H9 (cell line): ENCODE data around the gene CDK14. TPM values are rescaled to one million over a fixed set of nuclear protein-coding genes. Genes with fewer than 3 reads are reported as not detected.
A peak's percentile ranks its signal among the peaks of the same experiment; 100 is the strongest.

Source experiments
- DNase-seq: peaks from one replicate; pipeline ENCODE4 v3.0.0-alpha.2; 2017
- H2AFZ ChIP-seq: one replicate; pipeline ENCODE4 v1.6.1; 2013; ENCODE audit warnings: mild to moderate bottlenecking, low read length, control low read depth, moderate library complexity
- H2AK5ac ChIP-seq: 2 replicates; pipeline ENCODE4 v1.6.1; 2013; ENCODE audit warnings: low read length, control low read depth, mixed read lengths; ENCODE audit not compliant: insufficient read length
- H2BK120ac ChIP-seq: one replicate; pipeline ENCODE4 v1.6.1; 2013; ENCODE audit warnings: low read depth, mild to moderate bottlenecking, low read length, control low read depth, inconsistent platforms; ENCODE audit not compliant: poor library complexity, severe bottlenecking
- H2BK12ac ChIP-seq: 2 replicates; pipeline ENCODE4 v1.6.1; 2013; ENCODE audit warnings: low read length, control low read depth, mixed read lengths, low read depth; ENCODE audit not compliant: insufficient read length
- H2BK15ac ChIP-seq: 2 replicates; pipeline ENCODE4 v1.6.1; 2013; ENCODE audit warnings: low read depth, low read length, control low read depth
- H2BK20ac ChIP-seq: one replicate; pipeline ENCODE4 v1.6.1; 2013; ENCODE audit warnings: low read depth, mild to moderate bottlenecking, low read length, control low read depth, inconsistent platforms; ENCODE audit not compliant: poor library complexity, severe bottlenecking
- H2BK5ac ChIP-seq: 2 replicates; pipeline ENCODE4 v1.6.1; 2013; ENCODE audit warnings: low read length, control low read depth, mixed read lengths; ENCODE audit not compliant: insufficient read length
- H3K14ac ChIP-seq: 2 replicates; pipeline ENCODE4 v1.6.1; 2013; ENCODE audit warnings: low read length, control low read depth; ENCODE audit not compliant: insufficient read depth
- H3K18ac ChIP-seq: 2 replicates; pipeline ENCODE4 v1.6.1; 2013; ENCODE audit warnings: low read depth, mild to moderate bottlenecking, mixed read lengths, low read length, control low read depth; ENCODE audit not compliant: insufficient read length
- H3K23ac ChIP-seq: 2 replicates; pipeline ENCODE4 v1.6.1; 2013; ENCODE audit warnings: low read length, control low read depth, mixed read lengths, low read depth; ENCODE audit not compliant: insufficient read length
- H3K23me2 ChIP-seq: 2 replicates; pipeline ENCODE4 v1.6.1; 2013; ENCODE audit warnings: low read depth, mild to moderate bottlenecking, mixed read lengths, low read length, control low read depth; ENCODE audit not compliant: insufficient read length, poor library complexity, severe bottlenecking
- H3K27ac ChIP-seq: 2 replicates; pipeline ENCODE4 v1.5.1; 2013; ENCODE audit warnings: low read length, control low read depth, mixed read lengths, low read depth; ENCODE audit not compliant: insufficient read length
- H3K27me3 ChIP-seq: 2 replicates; pipeline ENCODE4 v1.6.1; 2013; ENCODE audit warnings: low read length, control low read depth, inconsistent platforms; ENCODE audit not compliant: insufficient read depth
- H3K4ac ChIP-seq: 2 replicates; pipeline ENCODE4 v1.6.1; 2013; ENCODE audit warnings: low read depth, mild to moderate bottlenecking, control low read depth, inconsistent platforms, low read length, moderate library complexity
- H3K4me1 ChIP-seq: 2 replicates; pipeline ENCODE4 v1.6.1; 2013; ENCODE audit warnings: low read length, control low read depth, inconsistent platforms; ENCODE audit not compliant: insufficient read depth
- H3K4me2 ChIP-seq: 2 replicates; pipeline ENCODE4 v1.6.1; 2013; ENCODE audit warnings: low read length, control low read depth, mixed read lengths; ENCODE audit not compliant: insufficient read length, insufficient read depth
- H3K56ac ChIP-seq: 2 replicates; pipeline ENCODE4 v1.6.1; 2013; ENCODE audit warnings: low read depth, mild to moderate bottlenecking, mixed read lengths, low read length, control low read depth; ENCODE audit not compliant: insufficient read length
- H3K79me1 ChIP-seq: 2 replicates; pipeline ENCODE4 v1.6.1; 2013; ENCODE audit warnings: low read depth, mild to moderate bottlenecking, moderate library complexity, low read length, control low read depth, inconsistent platforms; ENCODE audit not compliant: insufficient read depth, poor library complexity, severe bottlenecking
- H3K79me2 ChIP-seq: 2 replicates; pipeline ENCODE4 v1.6.1; 2013; ENCODE audit warnings: low read length, control low read depth, inconsistent platforms; ENCODE audit not compliant: insufficient read depth
- H3K9ac ChIP-seq: 2 replicates; pipeline ENCODE4 v1.6.1; 2013; ENCODE audit warnings: low read length, control low read depth, mixed read lengths; ENCODE audit not compliant: insufficient read length; ENCODE audit errors: extremely low read depth
- H3K9me3 ChIP-seq: one replicate; pipeline ENCODE4 v1.6.1; 2013; ENCODE audit warnings: low read depth, low read length, inconsistent platforms; ENCODE audit not compliant: control insufficient read depth
- H3T11ph ChIP-seq: one replicate; pipeline ENCODE4 v1.6.1; 2013; ENCODE audit warnings: mild to moderate bottlenecking, low read length, control low read depth, inconsistent platforms
- H4K20me1 ChIP-seq: one replicate; pipeline ENCODE4 v1.6.1; 2013; ENCODE audit not compliant: control insufficient read depth, insufficient read length, insufficient read depth
- H4K5ac ChIP-seq: 2 replicates; pipeline ENCODE4 v1.6.1; 2013; ENCODE audit warnings: low read depth, mild to moderate bottlenecking, mixed read lengths, low read length, control low read depth; ENCODE audit not compliant: insufficient read length
- H4K8ac ChIP-seq: replicated peaks from 2 replicates; pipeline ENCODE4 v1.6.1; 2013; ENCODE audit warnings: low read length, control low read depth, mixed read lengths, low read depth; ENCODE audit not compliant: insufficient read length
- H4K91ac ChIP-seq: 2 replicates; pipeline ENCODE4 v1.6.1; 2013; ENCODE audit warnings: low read depth, mild to moderate bottlenecking, moderate library complexity, mixed read lengths, low read length, control low read depth; ENCODE audit not compliant: insufficient read length
- H3K27ac Mint-ChIP-seq, 3 experiments: 2 replicates in 2 of 3; 3 replicates in 1 of 3; pipeline ENCODE4 v1.8.0; 2020 to 2021; ENCODE audit warnings: mixed read lengths in 3 of 3, mild to moderate bottlenecking in 1 of 3, moderate library complexity in 1 of 3
- H3K27me3 Mint-ChIP-seq: 2 replicates; pipeline ENCODE4 v1.8.0; 2021; ENCODE audit warnings: low read depth, mild to moderate bottlenecking, moderate library complexity, mixed read lengths
- H3K36me3 Mint-ChIP-seq, 3 experiments: 2 replicates in 2 of 3; 3 replicates in 1 of 3; pipeline ENCODE4 v1.8.0; 2020 to 2021; ENCODE audit warnings: low read depth in 3 of 3, mixed read lengths in 3 of 3; ENCODE audit not compliant: insufficient read depth in 1 of 3
- H3K4me1 Mint-ChIP-seq, 2 experiments: 2 replicates each; pipeline ENCODE4 v1.8.0; 2020; ENCODE audit warnings: mixed read lengths in 2 of 2
- H3K4me3 Mint-ChIP-seq, 2 experiments: 2 replicates in 1 of 2; 3 replicates in 1 of 2; pipeline ENCODE4 v1.8.0; 2020 to 2021; ENCODE audit warnings: mild to moderate bottlenecking in 2 of 2, mixed read lengths in 2 of 2, moderate library complexity in 1 of 2
- H3K9me3 Mint-ChIP-seq, 2 experiments: 2 replicates in 1 of 2; 3 replicates in 1 of 2; pipeline ENCODE4 v1.8.0; 2020; ENCODE audit warnings: mild to moderate bottlenecking in 2 of 2, mixed read lengths in 2 of 2, moderate library complexity in 1 of 2
- WGBS: extraction: QIAGEN DNeasy Blood & Tissue Kit; methylation state at CpG from one replicate; pipeline ENCODE4 v1.1.7; 2013; ENCODE audit warnings: missing lambda C conversion rate, low lambda C conversion rate, mixed read lengths; ENCODE audit not compliant: insufficient read length; ENCODE audit errors: extremely low coverage; 5-methylcytosine and 5-hydroxymethylcytosine counted together
- total RNA-seq: library from RNA; stranded (reverse); gene quantifications from 2 replicates; pipeline ENCODE4 v1.2.1, GENCODE V29; 2021
- TF ChIP-seq, protein P1 (sequence below): fragments of 200-600 bp; sonication (generic); conservative IDR thresholded peaks from 3 replicates; pipeline ENCODE4 v1.8.0; 2021; ENCODE audit warnings: antibody characterized with exemption, mild to moderate bottlenecking

CDK14 gene
- total RNA-seq, 1 experiment from 2014 or later: 23.9 TPM

DNA sequence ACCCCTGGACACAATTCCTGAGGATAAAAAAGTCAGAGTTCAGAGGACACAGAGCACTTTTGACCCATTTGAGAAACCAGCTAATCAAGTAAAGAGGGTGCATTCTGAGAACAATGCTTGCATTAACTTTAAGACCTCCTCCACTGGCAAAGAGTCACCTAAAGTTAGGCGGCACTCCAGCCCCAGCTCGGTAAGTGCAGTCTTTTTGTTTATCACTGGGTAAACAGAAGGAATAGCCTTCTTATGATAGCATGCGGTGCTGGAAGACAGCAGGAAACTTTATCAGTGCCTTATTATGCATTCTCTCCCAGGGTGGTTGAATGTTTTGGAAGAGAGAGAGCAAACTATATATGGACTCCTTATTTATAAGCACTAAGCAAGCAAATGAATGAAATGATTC is 130.5 kb downstream of the CDK14 start:
- WGBS: no CpG with 5 or more reads among the region's 3 CpGs
- no peaks in the 10 kb centered on the region for H4K20me1 ChIP-seq
- H3K36me3 Mint-ChIP-seq: peaks cover 16 to 18% (median 17%) of the 10 kb centered on the region in 3 experiments
- H3K79me2 ChIP-seq: 0 out of 2 replicates have a peak, but pooled peaks cover 2% of the 10 kb centered on the region
- no peak overlapping the region for H2BK5ac ChIP-seq
- no peaks in the 10 kb centered on the region for H3K23me2 ChIP-seq
- no peak overlapping the region for H4K5ac ChIP-seq
- H3K56ac ChIP-seq: no peak overlapping the region
- H4K8ac ChIP-seq: no peak overlapping the region
- peak overlapping the region in 1 of 3 experiments; percentile 4; a peak in 1 of 7 replicates for H3K27ac Mint-ChIP-seq
- H3K4ac ChIP-seq: no peak overlapping the region
- H4K91ac ChIP-seq: no peak overlapping the region
- no peaks in the 10 kb centered on the region for H3K9me3 ChIP-seq
- H2AK5ac ChIP-seq: no peak overlapping the region
- H3T11ph ChIP-seq: no peak overlapping the region
- no peak overlapping the region for H3K27ac ChIP-seq
- TF ChIP-seq, protein P1, sequence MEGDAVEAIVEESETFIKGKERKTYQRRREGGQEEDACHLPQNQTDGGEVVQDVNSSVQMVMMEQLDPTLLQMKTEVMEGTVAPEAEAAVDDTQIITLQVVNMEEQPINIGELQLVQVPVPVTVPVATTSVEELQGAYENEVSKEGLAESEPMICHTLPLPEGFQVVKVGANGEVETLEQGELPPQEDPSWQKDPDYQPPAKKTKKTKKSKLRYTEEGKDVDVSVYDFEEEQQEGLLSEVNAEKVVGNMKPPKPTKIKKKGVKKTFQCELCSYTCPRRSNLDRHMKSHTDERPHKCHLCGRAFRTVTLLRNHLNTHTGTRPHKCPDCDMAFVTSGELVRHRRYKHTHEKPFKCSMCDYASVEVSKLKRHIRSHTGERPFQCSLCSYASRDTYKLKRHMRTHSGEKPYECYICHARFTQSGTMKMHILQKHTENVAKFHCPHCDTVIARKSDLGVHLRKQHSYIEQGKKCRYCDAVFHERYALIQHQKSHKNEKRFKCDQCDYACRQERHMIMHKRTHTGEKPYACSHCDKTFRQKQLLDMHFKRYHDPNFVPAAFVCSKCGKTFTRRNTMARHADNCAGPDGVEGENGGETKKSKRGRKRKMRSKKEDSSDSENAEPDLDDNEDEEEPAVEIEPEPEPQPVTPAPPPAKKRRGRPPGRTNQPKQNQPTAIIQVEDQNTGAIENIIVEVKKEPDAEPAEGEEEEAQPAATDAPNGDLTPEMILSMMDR: no peak
- H3K4me1 ChIP-seq: peaks cover 2% of the 10 kb centered on the region; the same call in 1 of the 2 replicates
- H2BK12ac ChIP-seq: no peak overlapping the region
- H3K79me1 ChIP-seq: peaks cover 3% of the 10 kb centered on the region
- no peaks in the 10 kb centered on the region for H3K27me3 ChIP-seq
- no peak for DNase-seq
- H3K27me3 Mint-ChIP-seq: no peaks in the 10 kb centered on the region
- no peak overlapping the region for H2BK120ac ChIP-seq
- H3K4me2 ChIP-seq: no peak overlapping the region
- no peak overlapping the region for H3K9ac ChIP-seq
- no peak overlapping the region for H2BK15ac ChIP-seq
- H2BK20ac ChIP-seq: no peak overlapping the region
- H2AFZ ChIP-seq: no peak overlapping the region
- H3K23ac ChIP-seq: no peak overlapping the region
- no peak overlapping the region for H3K18ac ChIP-seq
- no peak overlapping the region for H3K14ac ChIP-seq
- H3K9me3 Mint-ChIP-seq: peaks cover 13 to 17% of the 10 kb centered on the region in 2 experiments
- no peak overlapping the region for H3K4me3 Mint-ChIP-seq
- peaks cover 18 to 25% of the 10 kb centered on the region in 2 experiments for H3K4me1 Mint-ChIP-seq
